ENCODE data around the gene DHX8.

Gene DHX8

GRCh38 chr17:43563600-43564594 lies 80.1 kb downstream of the DHX8 start:
- FAIRE-seq, result no peak
- no peak for DNase-seq (ENCODE audit: insufficient read length, low spot score)
- no peak for TF ChIP-seq PAX5 (IDR thresholded peaks at IDR 0.05; ENCODE audit: insufficient read depth, low read length, severe bottlenecking)
- TF ChIP-seq POLR2A (IDR thresholded peaks at IDR 0.05; ENCODE audit: low read depth, low read length), result no peak
- no peak for TF ChIP-seq TAF1 (IDR thresholded peaks at IDR 0.05; ENCODE audit: low read depth, low read length)
- TF ChIP-seq SPI1 (IDR thresholded peaks at IDR 0.05; ENCODE audit: low read depth, low read length), result no peak
- TF ChIP-seq POLR2AphosphoS5 (IDR thresholded peaks at IDR 0.05; ENCODE audit: low read depth, low read length), result no peak
- TF ChIP-seq POU2F2 (IDR thresholded peaks at IDR 0.05; ENCODE audit: low read depth, low read length), result no peak

- no peak for TF ChIP-seq POLR2A (IDR thresholded peaks at IDR 0.05; ENCODE audit: low read depth, low read length)
- FAIRE-seq (peak; percentile 51), DNase-seq (ENCODE audit: insufficient read length, low spot score) (no peak)
Observed at GRCh38 chr17:43568506-43569082, 84.8 kb downstream of the DHX8 start.

GRCh38 chr17:43570518-43570928 lies 86.7 kb downstream of the DHX8 start:
- DNase-seq (ENCODE audit: insufficient read length, low spot score) (no peak), FAIRE-seq (no peak)
- TF ChIP-seq POLR2AphosphoS5 (IDR thresholded peaks at IDR 0.05; ENCODE audit: low read depth, low read length) (no peak), SPI1 (IDR thresholded peaks at IDR 0.05; ENCODE audit: low read depth, low read length) (no peak), TAF1 (IDR thresholded peaks at IDR 0.05; ENCODE audit: low read depth, low read length) (no peak), POU2F2 (IDR thresholded peaks at IDR 0.05; ENCODE audit: low read depth, low read length) (no peak), PAX5 (IDR thresholded peaks at IDR 0.05; ENCODE audit: insufficient read depth, low read length, severe bottlenecking) (no peak), POLR2A (IDR thresholded peaks at IDR 0.05; ENCODE audit: low read depth, low read length) (no peak)

- FAIRE-seq (no peak), DNase-seq (ENCODE audit: insufficient read length, low spot score) (no peak)
- TF ChIP-seq POU2F2 (IDR thresholded peaks at IDR 0.05; ENCODE audit: low read depth, low read length) (no peak), SPI1 (IDR thresholded peaks at IDR 0.05; ENCODE audit: low read depth, low read length) (no peak), POLR2A (IDR thresholded peaks at IDR 0.05; ENCODE audit: low read depth, low read length) (no peak), PAX5 (IDR thresholded peaks at IDR 0.05; ENCODE audit: insufficient read depth, low read length, severe bottlenecking) (no peak), POLR2AphosphoS5 (IDR thresholded peaks at IDR 0.05; ENCODE audit: low read depth, low read length) (no peak), TAF1 (IDR thresholded peaks at IDR 0.05; ENCODE audit: low read depth, low read length) (no peak)
Observed at GRCh38 chr17:43572368-43572980, 88.7 kb downstream of the DHX8 start.

GRCh38 chr17:43573579-43574321 lies 90.0 kb downstream of the DHX8 start:
- DNase-seq (ENCODE audit: insufficient read length, low spot score), result no peak
- no peak for FAIRE-seq
- TF ChIP-seq POU2F2 (IDR thresholded peaks at IDR 0.05; ENCODE audit: low read depth, low read length) (no peak), POLR2AphosphoS5 (IDR thresholded peaks at IDR 0.05; ENCODE audit: low read depth, low read length) (no peak), TAF1 (IDR thresholded peaks at IDR 0.05; ENCODE audit: low read depth, low read length) (no peak), PAX5 (IDR thresholded peaks at IDR 0.05; ENCODE audit: insufficient read depth, low read length, severe bottlenecking) (no peak), POLR2A (IDR thresholded peaks at IDR 0.05; ENCODE audit: low read depth, low read length) (no peak), SPI1 (IDR thresholded peaks at IDR 0.05; ENCODE audit: low read depth, low read length) (no peak)

GRCh38 chr17:43574348-43574747 lies 90.6 kb downstream of the DHX8 start:
- TF ChIP-seq PAX5 (IDR thresholded peaks at IDR 0.05; ENCODE audit: insufficient read depth, low read length, severe bottlenecking) (no peak), POLR2AphosphoS5 (IDR thresholded peaks at IDR 0.05; ENCODE audit: low read depth, low read length) (no peak), TAF1 (IDR thresholded peaks at IDR 0.05; ENCODE audit: low read depth, low read length) (no peak), POU2F2 (IDR thresholded peaks at IDR 0.05; ENCODE audit: low read depth, low read length) (no peak), POLR2A (IDR thresholded peaks at IDR 0.05; ENCODE audit: low read depth, low read length) (no peak), SPI1 (IDR thresholded peaks at IDR 0.05; ENCODE audit: low read depth, low read length) (no peak)
- no peak for FAIRE-seq
- no peak for DNase-seq (ENCODE audit: insufficient read length, low spot score)

GRCh38 chr17:43574896-43575525 lies 91.2 kb downstream of the DHX8 start:
- DNase-seq (ENCODE audit: insufficient read length, low spot score), result no peak
- TF ChIP-seq TAF1 (IDR thresholded peaks at IDR 0.05; ENCODE audit: low read depth, low read length) (no peak), POLR2AphosphoS5 (IDR thresholded peaks at IDR 0.05; ENCODE audit: low read depth, low read length) (no peak)
- no peak for FAIRE-seq

Data from GM12891 (cell line).